Measurements from ENCODE around the gene C6orf120. TPM values are rescaled to one million over a fixed set of nuclear protein-coding genes. Genes with fewer than 3 reads are reported as not detected.

The C6orf120 gene
- total and polyA plus RNA-seq, 2 experiments from 2014 or later: 37.9 to 58.8 TPM

GRCh38 chr6:169654598-169655391 is 47.1 kb upstream of the C6orf120 start:
- no peaks in the 10 kb centered on the region for H3K9me2 ChIP-seq (replicated peaks; ENCODE audit: insufficient read depth)
- WGBS (ENCODE audit: low lambda C conversion rate, missing lambda C conversion rate): 98% methylated on average over 40 of the region's 46 CpGs
- H3K27ac ChIP-seq: no peak overlapping the region
- H3K27me3 ChIP-seq: no peaks in the 10 kb centered on the region
- H4K20me1 ChIP-seq (ENCODE audit: insufficient read depth, poor library complexity, severe bottlenecking): no peaks in the 10 kb centered on the region
- H3K9me3 ChIP-seq (ENCODE audit: low read depth): no peaks in the 10 kb centered on the region
- no peak overlapping the region for H2AFZ ChIP-seq
- no peaks in the 10 kb centered on the region for H3K36me3 ChIP-seq (replicated peaks; ENCODE audit: insufficient read depth, low read depth)
- DNase-seq (ENCODE audit: low spot score): no peak
- no peaks in the 10 kb centered on the region for H3K79me2 ChIP-seq
- TF ChIP-seq EZH2 (IDR thresholded peaks at IDR 0.05; ENCODE audit: borderline replicate concordance): no peak
- TF ChIP-seq CTCF (IDR thresholded peaks at IDR 0.05; ENCODE audit: poor library complexity): no peak
- TF ChIP-seq EZH2phosphoT487 (IDR thresholded peaks at IDR 0.05; ENCODE audit: low read depth, severe bottlenecking, unreplicated experiment): no peak
- no peak overlapping the region for H3K4me2 ChIP-seq
- H3K4me3 ChIP-seq: no peak overlapping the region
- no peaks in the 10 kb centered on the region for H3K4me1 ChIP-seq (ENCODE audit: insufficient read depth)

- Histone ChIP-seq H3K27me3 (no peaks in the 10 kb centered on the region), H4K20me1 (ENCODE audit: insufficient read depth, poor library complexity, severe bottlenecking) (no peaks in the 10 kb centered on the region), H3K4me3 (no peak overlapping the region), H3K9me2 (replicated peaks; ENCODE audit: insufficient read depth) (no peaks in the 10 kb centered on the region), H3K9me3 (ENCODE audit: low read depth) (no peaks in the 10 kb centered on the region), H3K4me1 (ENCODE audit: insufficient read depth) (no peaks in the 10 kb centered on the region), H2AFZ (no peak overlapping the region), H3K36me3 (replicated peaks; ENCODE audit: insufficient read depth, low read depth) (no peaks in the 10 kb centered on the region), H3K27ac (no peak overlapping the region), H3K4me2 (no peak overlapping the region), H3K79me2 (no peaks in the 10 kb centered on the region)
- TF ChIP-seq CTCF (IDR thresholded peaks at IDR 0.05; ENCODE audit: poor library complexity) (no peak), EZH2phosphoT487 (IDR thresholded peaks at IDR 0.05; ENCODE audit: low read depth, severe bottlenecking, unreplicated experiment) (no peak), EZH2 (IDR thresholded peaks at IDR 0.05; ENCODE audit: borderline replicate concordance) (no peak)
- 96% methylated on average over 21 of the region's 23 CpGs for WGBS (ENCODE audit: low lambda C conversion rate, missing lambda C conversion rate)
- no peak for DNase-seq (ENCODE audit: low spot score)
These were observed 45.2 kb upstream of the C6orf120 start for GRCh38 chr6:169656546-169657283.

GRCh38 chr6:169657284-169657610 is 44.7 kb upstream of the C6orf120 start:
- Histone ChIP-seq H3K36me3 (replicated peaks; ENCODE audit: insufficient read depth, low read depth) (no peaks in the 10 kb centered on the region), H3K9me2 (replicated peaks; ENCODE audit: insufficient read depth) (no peaks in the 10 kb centered on the region), H4K20me1 (ENCODE audit: insufficient read depth, poor library complexity, severe bottlenecking) (no peaks in the 10 kb centered on the region), H3K27me3 (no peaks in the 10 kb centered on the region), H3K4me2 (no peak overlapping the region), H3K4me1 (ENCODE audit: insufficient read depth) (no peaks in the 10 kb centered on the region), H3K79me2 (no peaks in the 10 kb centered on the region), H3K4me3 (no peak overlapping the region), H3K27ac (no peak overlapping the region), H3K9me3 (ENCODE audit: low read depth) (no peaks in the 10 kb centered on the region), H2AFZ (no peak overlapping the region)
- no peak for TF ChIP-seq EZH2phosphoT487 (IDR thresholded peaks at IDR 0.05; ENCODE audit: low read depth, severe bottlenecking, unreplicated experiment)
- no peak for TF ChIP-seq EZH2 (IDR thresholded peaks at IDR 0.05; ENCODE audit: borderline replicate concordance)
- no peak for TF ChIP-seq CTCF (IDR thresholded peaks at IDR 0.05; ENCODE audit: poor library complexity)
- WGBS (ENCODE audit: low lambda C conversion rate, missing lambda C conversion rate): 95% methylated on average over 13 of the region's 13 CpGs
- DNase-seq (ENCODE audit: low spot score): no peak
